Measurements from ENCODE around the gene PHLDA2. TPM values are rescaled to one million over a fixed set of nuclear protein-coding genes. Genes with fewer than 3 reads are reported as not detected.

PHLDA2 gene
- total and polyA plus RNA-seq, 2 experiments from 2014 or later = 3.8 to 16.5 TPM

- Histone ChIP-seq H3K36me3 (ENCODE audit: insufficient read depth) (no peaks in the 10 kb centered on the region), H3K27me3 (ENCODE audit: insufficient read depth) (peaks cover 80% of the 10 kb centered on the region), H2AFZ (no peak overlapping the region), H3K4me2 (no peak overlapping the region), H3K9me2 (ENCODE audit: insufficient read depth) (no peaks in the 10 kb centered on the region), H3K27ac (ENCODE audit: low read depth) (no peak overlapping the region), H3K79me2 (replicated peaks; ENCODE audit: insufficient read depth) (no peaks in the 10 kb centered on the region), H3F3A (replicated peaks; ENCODE audit: low read depth) (no peaks in the 10 kb centered on the region; the same call in 1 of the 2 replicates), H3K4me1 (ENCODE audit: insufficient read depth) (peaks cover 17% of the 10 kb centered on the region), H4K20me1 (replicated peaks; ENCODE audit: insufficient read depth) (peaks cover 5% of the 10 kb centered on the region; the same call in 1 of the 2 replicates), H3K4me3 (no peak overlapping the region)
- DNase-seq (ENCODE audit: low spot score) = no peak
- H3K4me3 Mint-ChIP-seq = no peak overlapping the region
- TF ChIP-seq CREB1 (CRISPR knock-in tag; IDR thresholded peaks at IDR 0.05; ENCODE audit: low read depth) = no peak
- no peak for TF ChIP-seq POLR2AphosphoS5 (IDR thresholded peaks at IDR 0.05; ENCODE audit: low read depth)
- TF ChIP-seq ETS1 (IDR thresholded peaks at IDR 0.05) = no peak
- no peak for TF ChIP-seq EZH2 (IDR thresholded peaks at IDR 0.05; ENCODE audit: low read depth, unreplicated experiment)
- TF ChIP-seq CTCF (conservative IDR thresholded peaks at IDR 0.05; ENCODE audit: low read depth in 2 of 2) = no peak
- TF ChIP-seq EZH2phosphoT487 (IDR thresholded peaks at IDR 0.05; ENCODE audit: unreplicated experiment) = no peak
- no peak for TF ChIP-seq NANOG (IDR thresholded peaks at IDR 0.05; ENCODE audit: borderline replicate concordance)
- no peak for TF ChIP-seq STAT1 (IDR thresholded peaks at IDR 0.05; ENCODE audit: unreplicated experiment)
- no peak overlapping the region for H3K27ac Mint-ChIP-seq
- peaks cover 20% of the 10 kb centered on the region for H3K9me3 Mint-ChIP-seq
- peaks cover 48% of the 10 kb centered on the region for H3K27me3 Mint-ChIP-seq (ENCODE audit: insufficient read depth, low read depth, poor library complexity)
- H3K4me1 Mint-ChIP-seq = peaks cover 13% of the 10 kb centered on the region
- ATAC-seq = no peak
- peaks cover 11% of the 10 kb centered on the region for H3K36me3 Mint-ChIP-seq (ENCODE audit: low read depth)
Measured at GRCh38 chr11:2878782-2879181, 50.4 kb downstream of the PHLDA2 start.

Small RNAs within 50 kb of the gene (small RNA-seq; reads per million reads assigned to genes)
- 2.4 reads per million, percentile 84 among the genes with 10 or more reads in this experiment for gene SNORA54 (ENCODE audit: low replicate concordance)

Other genes starting within 250 kb of the PHLDA2 start
- gene KCNQ1OT1, start 229.4 kb downstream of the PHLDA2 start, total RNA-seq (2014; rRNA removed; shearing (Covaris generic)) = 2.8 and 4.2 TPM in 2 replicates
- gene KCNQ1OT1, start 229.4 kb downstream of the PHLDA2 start, polyA plus RNA-seq (2016; fragmentation: Nextera tagmentation; extraction: Ambion mirVana) = 0.89 and 1.5 TPM in 2 replicates
- 22.2 and 23.5 TPM in 2 replicates for gene CDKN1C, start 43.6 kb downstream of the PHLDA2 start, total RNA-seq (2014; rRNA removed; shearing (Covaris generic))
- 19.3 and 23.6 TPM in 2 replicates for gene CDKN1C, start 43.6 kb downstream of the PHLDA2 start, polyA plus RNA-seq (2016; fragmentation: Nextera tagmentation; extraction: Ambion mirVana)
- gene NAP1L4, start 62.9 kb upstream of the PHLDA2 start, total RNA-seq (2014; rRNA removed; shearing (Covaris generic)) = 181 and 183 TPM in 2 replicates
- 171 and 189 TPM in 2 replicates for gene NAP1L4, start 62.9 kb upstream of the PHLDA2 start, polyA plus RNA-seq (2016; fragmentation: Nextera tagmentation; extraction: Ambion mirVana)
- 94.1 and 95.9 TPM in 2 replicates for gene CARS1, start 128.0 kb upstream of the PHLDA2 start, total RNA-seq (2014; rRNA removed; shearing (Covaris generic))
- gene CARS1, start 128.0 kb upstream of the PHLDA2 start, polyA plus RNA-seq (2016; fragmentation: Nextera tagmentation; extraction: Ambion mirVana) = 71.0 and 72.9 TPM in 2 replicates
- 8.1 and 12.0 TPM in 2 replicates for gene OSBPL5, start 235.9 kb upstream of the PHLDA2 start, total RNA-seq (2014; rRNA removed; shearing (Covaris generic))
- 2.7 and 3.4 TPM in 2 replicates for gene OSBPL5, start 235.9 kb upstream of the PHLDA2 start, polyA plus RNA-seq (2016; fragmentation: Nextera tagmentation; extraction: Ambion mirVana)